HepG2 (cell line): Measurements from ENCODE around the gene BPHL. TPM values are rescaled to one million over a fixed set of nuclear protein-coding genes. Genes with fewer than 3 reads are reported as not detected.

Experiments
- ARID2 ChIP-seq: sonication (generic); formaldehyde crosslinking; IDR thresholded peaks from 2 replicates; pipeline ENCODE4 v1.8.1; 2022; ENCODE audit warnings: mild to moderate bottlenecking, missing genetic modification reagents, borderline replicate concordance
- FOXK1 ChIP-seq: sonication (generic); formaldehyde crosslinking; IDR thresholded peaks from 2 replicates; pipeline ENCODE4 v1.4.0; 2020; ENCODE audit warnings: low read depth, missing genetic modification reagents, borderline replicate concordance
- FOXP1 ChIP-seq, 2 experiments: fragments of 450-650 bp in 1 of 2; IDR thresholded peaks; 2 replicates each; pipeline ENCODE4 v1.6.1; 2017 to 2018; ENCODE audit warnings: antibody characterized with exemption in 1 of 2
- HDAC2 ChIP-seq: sonication (generic); formaldehyde crosslinking; IDR thresholded peaks from 2 replicates; pipeline ENCODE4 v1.4.0; 2020; ENCODE audit warnings: missing genetic modification reagents
- NFRKB ChIP-seq: fragments of 450-650 bp; IDR thresholded peaks from 2 replicates; pipeline ENCODE4 v1.6.1; 2017
- POLR2G ChIP-seq: fragments of 200-400 bp; formaldehyde crosslinking; IDR thresholded peaks from 2 replicates; pipeline ENCODE4 v1.6.1; 2018; ENCODE audit warnings: mild to moderate bottlenecking, low read depth, low read length, moderate library complexity
- RBM22 ChIP-seq: fragments of 200-400 bp; formaldehyde crosslinking; optimal IDR thresholded peaks from 2 replicates; pipeline ENCODE3; 2017; ENCODE audit warnings: mild to moderate bottlenecking, low read length, moderate library complexity
- SOX13 ChIP-seq, 3 experiments: fragments of 450-650 bp in 1 of 3; sonication (generic) in 1 of 3; formaldehyde crosslinking in 1 of 3; IDR thresholded peaks in 2 of 3; conservative IDR thresholded peaks in 1 of 3; 2 replicates each; pipeline versions ENCODE4 v1.5.0 to v1.6.1; 2016 to 2020; ENCODE audit warnings: antibody characterized with exemption in 1 of 3, mild to moderate bottlenecking in 1 of 3, missing compliant biosample characterization in 1 of 3, missing genetic modification reagents in 1 of 3, moderate library complexity in 1 of 3
- THYN1 ChIP-seq: sonication (generic); formaldehyde crosslinking; IDR thresholded peaks from 2 replicates; pipeline ENCODE4 v1.8.1; 2023; ENCODE audit warnings: low read depth, mild to moderate bottlenecking, moderate library complexity, missing genetic modification reagents, borderline replicate concordance
- ZFP36 ChIP-seq: fragments of 150-350 bp; IDR thresholded peaks from 2 replicates; pipeline ENCODE4 v1.6.1; 2018; ENCODE audit warnings: borderline replicate concordance, low read length, low read depth; ENCODE audit not compliant: partially characterized antibody
- ZNF10 ChIP-seq: sonication (generic); formaldehyde crosslinking; IDR thresholded peaks from 2 replicates; pipeline ENCODE4 v1.4.0; 2020; ENCODE audit warnings: mild to moderate bottlenecking, low read depth, missing genetic modification reagents, borderline replicate concordance
- ZNF251 ChIP-seq: sonication (generic); formaldehyde crosslinking; IDR thresholded peaks from 2 replicates; pipeline ENCODE4 v1.9.0; 2021; ENCODE audit warnings: mild to moderate bottlenecking, missing genetic modification reagents
- ZNF350 ChIP-seq: sonication (generic); formaldehyde crosslinking; IDR thresholded peaks from 2 replicates; pipeline ENCODE4 v1.4.0; 2020; ENCODE audit warnings: mild to moderate bottlenecking, low read depth, missing genetic modification reagents, borderline replicate concordance
- ZSCAN20 ChIP-seq: sonication (generic); formaldehyde crosslinking; IDR thresholded peaks from 2 replicates; pipeline ENCODE4 v1.4.0; 2020; ENCODE audit warnings: missing genetic modification reagents, mild to moderate bottlenecking, borderline replicate concordance
- ZSCAN25 ChIP-seq: sonication (generic); formaldehyde crosslinking; IDR thresholded peaks from 2 replicates; pipeline ENCODE4 v1.8.0; 2022; ENCODE audit warnings: mild to moderate bottlenecking, missing genetic modification reagents
- polyA plus RNA-seq, 8 experiments: library from polyadenylated mRNA; depleted of rRNA in 3 of 8; stranded (reverse) in 7 of 8; unstranded in 1 of 8; fragments of >200 nt; fragmentation: Illumina TruSeq in 4 of 8; extraction: Trizol in 4 of 8; gene quantifications; 2 replicates each; pipeline versions ENCODE4 v1.2.1 to v1.2.3, GENCODE V29; 2011 to 2016; ENCODE audit warnings: low read depth in 4 of 8, missing spikeins in 1 of 8, mixed read lengths in 1 of 8; ENCODE audit not compliant: insufficient read depth in 1 of 8
- total RNA-seq, 5 experiments: library from RNA; depleted of rRNA; stranded (reverse); fragments of >200 nt; fragmentation: Illumina TruSeq; extraction: Trizol; gene quantifications; 2 replicates each; pipeline ENCODE4 v1.2.3, GENCODE V29; 2016; ENCODE audit warnings: low read depth in 1 of 5
- TF ChIP-seq, protein P1 (sequence below): sonication (generic); formaldehyde crosslinking; IDR thresholded peaks from 2 replicates; pipeline ENCODE4 v1.8.1; 2022; ENCODE audit warnings: mild to moderate bottlenecking, missing genetic modification reagents
- TF ChIP-seq, protein P2 (sequence below): sonication (generic); formaldehyde crosslinking; conservative IDR thresholded peaks from 2 replicates; pipeline ENCODE4 v1.8.0; 2022; ENCODE audit warnings: missing genetic modification reagents
- TF ChIP-seq, protein P3 (sequence below): IDR thresholded peaks from 2 replicates; pipeline ENCODE4 v1.4.0; 2020; ENCODE audit warnings: mild to moderate bottlenecking, missing genetic modification reagents
- TF ChIP-seq, protein P4 (sequence below): sonication (generic); formaldehyde crosslinking; IDR thresholded peaks from 2 replicates; pipeline ENCODE4 v1.4.0; 2020; ENCODE audit warnings: missing genetic modification reagents

Gene BPHL
- total and polyA plus RNA-seq, 2 of the 13 experiments (the other 11 are each of a cell fraction or from before 2014, with no cell fraction given) = 37.8 to 39.5 TPM

DNA sequence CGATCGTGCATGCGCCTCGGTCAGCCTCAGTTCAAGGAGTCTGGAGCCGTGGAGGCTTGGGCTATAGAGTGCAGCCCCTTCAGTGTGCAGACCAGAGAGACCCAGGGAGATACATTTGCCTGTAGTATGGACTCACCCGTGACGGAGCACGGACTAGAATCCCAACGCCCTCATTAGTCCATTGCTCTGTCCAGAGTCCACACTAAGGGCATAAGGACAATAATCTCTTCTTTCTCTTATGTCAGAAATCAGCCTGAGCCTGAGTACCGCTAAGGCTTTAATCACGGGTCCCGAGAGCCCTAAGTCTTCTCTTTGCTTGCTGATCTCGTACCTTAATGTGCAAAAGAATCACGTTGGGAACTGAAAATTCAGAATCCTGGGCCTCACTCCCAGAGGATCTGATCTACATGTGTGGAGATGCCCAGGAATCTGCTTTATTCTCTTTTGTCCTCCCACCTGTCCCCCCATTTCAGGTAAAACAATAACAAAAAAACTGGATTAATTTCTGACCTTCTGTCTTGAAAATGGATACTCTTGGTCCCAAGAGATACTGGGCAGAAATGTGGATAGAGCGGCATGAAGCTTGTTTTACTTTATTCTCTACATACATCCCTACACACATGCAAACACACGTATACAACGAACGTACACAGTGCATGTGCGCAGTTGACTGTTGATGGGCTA lies 671 bp downstream of the BPHL start (continued):
- TF ChIP-seq, protein P1, sequence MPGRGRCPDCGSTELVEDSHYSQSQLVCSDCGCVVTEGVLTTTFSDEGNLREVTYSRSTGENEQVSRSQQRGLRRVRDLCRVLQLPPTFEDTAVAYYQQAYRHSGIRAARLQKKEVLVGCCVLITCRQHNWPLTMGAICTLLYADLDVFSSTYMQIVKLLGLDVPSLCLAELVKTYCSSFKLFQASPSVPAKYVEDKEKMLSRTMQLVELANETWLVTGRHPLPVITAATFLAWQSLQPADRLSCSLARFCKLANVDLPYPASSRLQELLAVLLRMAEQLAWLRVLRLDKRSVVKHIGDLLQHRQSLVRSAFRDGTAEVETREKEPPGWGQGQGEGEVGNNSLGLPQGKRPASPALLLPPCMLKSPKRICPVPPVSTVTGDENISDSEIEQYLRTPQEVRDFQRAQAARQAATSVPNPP (CRISPR knock-in tag) = no peak; the same call in 1 of the 2 replicates
- TF ChIP-seq ZNF10 (CRISPR knock-in tag) = 0 out of 2 replicates have a peak, but pooled peaks have one; percentile 30
- no peak for TF ChIP-seq NFRKB
- TF ChIP-seq ZSCAN20 (CRISPR knock-in tag) = 0 out of 2 replicates have a peak, but pooled peaks have one; percentile 25
- TF ChIP-seq POLR2G = peak; percentile 45
- TF ChIP-seq, protein P2, sequence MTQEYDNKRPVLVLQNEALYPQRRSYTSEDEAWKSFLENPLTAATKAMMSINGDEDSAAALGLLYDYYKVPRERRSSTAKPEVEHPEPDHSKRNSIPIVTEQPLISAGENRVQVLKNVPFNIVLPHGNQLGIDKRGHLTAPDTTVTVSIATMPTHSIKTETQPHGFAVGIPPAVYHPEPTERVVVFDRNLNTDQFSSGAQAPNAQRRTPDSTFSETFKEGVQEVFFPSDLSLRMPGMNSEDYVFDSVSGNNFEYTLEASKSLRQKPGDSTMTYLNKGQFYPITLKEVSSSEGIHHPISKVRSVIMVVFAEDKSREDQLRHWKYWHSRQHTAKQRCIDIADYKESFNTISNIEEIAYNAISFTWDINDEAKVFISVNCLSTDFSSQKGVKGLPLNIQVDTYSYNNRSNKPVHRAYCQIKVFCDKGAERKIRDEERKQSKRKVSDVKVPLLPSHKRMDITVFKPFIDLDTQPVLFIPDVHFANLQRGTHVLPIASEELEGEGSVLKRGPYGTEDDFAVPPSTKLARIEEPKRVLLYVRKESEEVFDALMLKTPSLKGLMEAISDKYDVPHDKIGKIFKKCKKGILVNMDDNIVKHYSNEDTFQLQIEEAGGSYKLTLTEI = no peak
- TF ChIP-seq FOXP1 (IDR thresholded peaks at IDR 0.05) = no peak
- no peak for TF ChIP-seq FOXP1 (CRISPR knock-in tag; IDR thresholded peaks at IDR 0.05)
- peak; percentile 74; the same call in 1 of the 2 replicates for TF ChIP-seq THYN1 (CRISPR knock-in tag)
- TF ChIP-seq, protein P3, sequence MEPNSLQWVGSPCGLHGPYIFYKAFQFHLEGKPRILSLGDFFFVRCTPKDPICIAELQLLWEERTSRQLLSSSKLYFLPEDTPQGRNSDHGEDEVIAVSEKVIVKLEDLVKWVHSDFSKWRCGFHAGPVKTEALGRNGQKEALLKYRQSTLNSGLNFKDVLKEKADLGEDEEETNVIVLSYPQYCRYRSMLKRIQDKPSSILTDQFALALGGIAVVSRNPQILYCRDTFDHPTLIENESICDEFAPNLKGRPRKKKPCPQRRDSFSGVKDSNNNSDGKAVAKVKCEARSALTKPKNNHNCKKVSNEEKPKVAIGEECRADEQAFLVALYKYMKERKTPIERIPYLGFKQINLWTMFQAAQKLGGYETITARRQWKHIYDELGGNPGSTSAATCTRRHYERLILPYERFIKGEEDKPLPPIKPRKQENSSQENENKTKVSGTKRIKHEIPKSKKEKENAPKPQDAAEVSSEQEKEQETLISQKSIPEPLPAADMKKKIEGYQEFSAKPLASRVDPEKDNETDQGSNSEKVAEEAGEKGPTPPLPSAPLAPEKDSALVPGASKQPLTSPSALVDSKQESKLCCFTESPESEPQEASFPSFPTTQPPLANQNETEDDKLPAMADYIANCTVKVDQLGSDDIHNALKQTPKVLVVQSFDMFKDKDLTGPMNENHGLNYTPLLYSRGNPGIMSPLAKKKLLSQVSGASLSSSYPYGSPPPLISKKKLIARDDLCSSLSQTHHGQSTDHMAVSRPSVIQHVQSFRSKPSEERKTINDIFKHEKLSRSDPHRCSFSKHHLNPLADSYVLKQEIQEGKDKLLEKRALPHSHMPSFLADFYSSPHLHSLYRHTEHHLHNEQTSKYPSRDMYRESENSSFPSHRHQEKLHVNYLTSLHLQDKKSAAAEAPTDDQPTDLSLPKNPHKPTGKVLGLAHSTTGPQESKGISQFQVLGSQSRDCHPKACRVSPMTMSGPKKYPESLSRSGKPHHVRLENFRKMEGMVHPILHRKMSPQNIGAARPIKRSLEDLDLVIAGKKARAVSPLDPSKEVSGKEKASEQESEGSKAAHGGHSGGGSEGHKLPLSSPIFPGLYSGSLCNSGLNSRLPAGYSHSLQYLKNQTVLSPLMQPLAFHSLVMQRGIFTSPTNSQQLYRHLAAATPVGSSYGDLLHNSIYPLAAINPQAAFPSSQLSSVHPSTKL (CRISPR knock-in tag) = peak; percentile 50
- TF ChIP-seq, protein P4, sequence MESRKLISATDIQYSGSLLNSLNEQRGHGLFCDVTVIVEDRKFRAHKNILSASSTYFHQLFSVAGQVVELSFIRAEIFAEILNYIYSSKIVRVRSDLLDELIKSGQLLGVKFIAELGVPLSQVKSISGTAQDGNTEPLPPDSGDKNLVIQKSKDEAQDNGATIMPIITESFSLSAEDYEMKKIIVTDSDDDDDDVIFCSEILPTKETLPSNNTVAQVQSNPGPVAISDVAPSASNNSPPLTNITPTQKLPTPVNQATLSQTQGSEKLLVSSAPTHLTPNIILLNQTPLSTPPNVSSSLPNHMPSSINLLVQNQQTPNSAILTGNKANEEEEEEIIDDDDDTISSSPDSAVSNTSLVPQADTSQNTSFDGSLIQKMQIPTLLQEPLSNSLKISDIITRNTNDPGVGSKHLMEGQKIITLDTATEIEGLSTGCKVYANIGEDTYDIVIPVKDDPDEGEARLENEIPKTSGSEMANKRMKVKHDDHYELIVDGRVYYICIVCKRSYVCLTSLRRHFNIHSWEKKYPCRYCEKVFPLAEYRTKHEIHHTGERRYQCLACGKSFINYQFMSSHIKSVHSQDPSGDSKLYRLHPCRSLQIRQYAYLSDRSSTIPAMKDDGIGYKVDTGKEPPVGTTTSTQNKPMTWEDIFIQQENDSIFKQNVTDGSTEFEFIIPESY = no peak
- 0 out of 2 replicates have a peak, but pooled peaks have one; percentile 3 for TF ChIP-seq FOXK1 (CRISPR knock-in tag)
- TF ChIP-seq ZNF251 (CRISPR knock-in tag) = 0 out of 2 replicates have a peak, but pooled peaks have one; percentile 75
- no peak; the same call in 1 of the 2 replicates for TF ChIP-seq ZSCAN25 (CRISPR knock-in tag)
- no peak for TF ChIP-seq HDAC2
- TF ChIP-seq ZFP36 = no peak
- peak; percentile 65; the same call in 1 of the 2 replicates for TF ChIP-seq ARID2 (CRISPR knock-in tag)
- no peak for TF ChIP-seq SOX13 (IDR thresholded peaks at IDR 0.05)
- TF ChIP-seq SOX13 (CRISPR knock-in tag; conservative IDR thresholded peaks at IDR 0.05 in 1 of 2, IDR thresholded peaks at IDR 0.05 in 1 of 2) = 0 out of 4 replicates have a peak, but pooled peaks of 1 of the 2 experiments have one; percentile 9
- peak; percentile 29 for TF ChIP-seq RBM22
- no peak for TF ChIP-seq ZNF350 (CRISPR knock-in tag)
